Gastroesophageal sphincter (tissue), 4 donors: ENCODE data around the gene AAR2. TPM values are rescaled to one million over a fixed set of nuclear protein-coding genes. Genes with fewer than 3 reads are reported as not detected.

Experiments
- ATAC-seq: fragments of 150-250 bp; one replicate; pipeline ENCODE4 v1.9.1; 2016; ENCODE audit warnings: mild to moderate bottlenecking, moderate library complexity
- H3K27ac ChIP-seq, 4 donors: fragments of 200-600 bp; sonication (generic) in 3 of 4; 1 replicate in 3 of 4; 2 replicates in 1 of 4; pipeline ENCODE4 v1.5.1; 2016 to 2019
- H3K27me3 ChIP-seq: fragments of 200-600 bp; sonication (generic); one replicate; pipeline ENCODE4 v1.5.1; 2019
- H3K36me3 ChIP-seq, 2 donors: fragments of 200-600 bp; sonication (generic); one replicate each; pipeline ENCODE4 v1.5.1; 2019; ENCODE audit warnings: control low read depth in 1 of 2
- H3K4me1 ChIP-seq, 3 donors: fragments of 200-600 bp; sonication (generic); 1 replicate in 2 of 3; 2 replicates in 1 of 3; pipeline ENCODE4 v1.5.1; 2016 to 2019; ENCODE audit warnings: control low read depth in 2 of 3
- H3K4me3 ChIP-seq, 2 donors: fragments of 200-600 bp; sonication (generic); one replicate each; pipeline ENCODE4 v1.5.1; 2019; ENCODE audit warnings: mild to moderate bottlenecking in 1 of 2, moderate library complexity in 1 of 2
- H3K9me3 ChIP-seq, 3 donors: fragments of 200-600 bp; sonication (generic); one replicate each; pipeline ENCODE4 v1.5.1; 2017 to 2019; ENCODE audit warnings: control low read depth in 2 of 3
- CTCF ChIP-seq, 4 experiments: fragments of 200-600 bp in 2 of 4; fragments of 450-650 bp in 2 of 4; sonication (generic) in 1 of 4; IDR thresholded peaks; one replicate each; pipeline ENCODE4 v1.5.1; 2017 to 2019; ENCODE audit warnings: antibody characterized with exemption in 4 of 4, mild to moderate bottlenecking in 2 of 4, moderate library complexity in 2 of 4
- EP300 ChIP-seq: sonication (generic); formaldehyde crosslinking; IDR thresholded peaks from one replicate; pipeline ENCODE4 v1.6.1; 2017; ENCODE audit warnings: antibody characterized with exemption, mild to moderate bottlenecking
- POLR2A ChIP-seq, 2 donors: fragments of 450-650 bp; IDR thresholded peaks; one replicate each; pipeline ENCODE4 v1.6.1; 2017; ENCODE audit warnings: antibody characterized with exemption in 2 of 2, mild to moderate bottlenecking in 2 of 2, moderate library complexity in 1 of 2
- POLR2AphosphoS5 ChIP-seq: sonication (generic); formaldehyde crosslinking; IDR thresholded peaks from one replicate; pipeline ENCODE4 v1.6.1; 2017; ENCODE audit warnings: antibody characterized with exemption
- WGBS, 2 donors: methylation state at CpG; one replicate each; pipeline ENCODE4 v1.1.5; 2018; ENCODE audit warnings: low coverage in 1 of 2; 5-methylcytosine and 5-hydroxymethylcytosine counted together
- total RNA-seq, 4 donors: library from RNA; depleted of rRNA; stranded (reverse); fragments of >200 nt; gene quantifications; one replicate each; pipeline ENCODE4 v1.1.0, GENCODE V29; 2016

AAR2 gene
- total RNA-seq, 4 donors from 2014 or later: 37.4 to 48.5 (median 38.9) TPM

GRCh38 chr20:36251426-36251825, 15.1 kb downstream of the AAR2 start:
- ATAC-seq: no peak
- Histone ChIP-seq H3K27ac (no peak overlapping the region), H3K4me1 (peaks cover 0 to 8% (median 0%) of the 10 kb centered on the region in 3 donors), H3K27me3 (no peaks in the 10 kb centered on the region), H3K9me3 (no peaks in the 10 kb centered on the region), H3K4me3 (no peak overlapping the region), H3K36me3 (peaks cover 0 to 96% of the 10 kb centered on the region in 2 donors)
- TF ChIP-seq POLR2A (IDR thresholded peaks at IDR 0.05) (no peak), EP300 (no peak), CTCF (IDR thresholded peaks at IDR 0.05) (no peak), POLR2AphosphoS5 (no peak)
- WGBS, 2 donors: 83 to 87% methylated on average over 5 of the region's 5 CpGs

- Histone ChIP-seq H3K27ac (no peak overlapping the region), H3K9me3 (no peaks in the 10 kb centered on the region), H3K4me1 (peaks cover 0 to 8% (median 0%) of the 10 kb centered on the region in 3 donors), H3K27me3 (no peaks in the 10 kb centered on the region), H3K36me3 (peaks cover 0 to 96% of the 10 kb centered on the region in 2 donors), H3K4me3 (no peak overlapping the region)
- TF ChIP-seq POLR2A (IDR thresholded peaks at IDR 0.05) (no peak), POLR2AphosphoS5 (no peak), CTCF (IDR thresholded peaks at IDR 0.05) (no peak), EP300 (no peak)
- ATAC-seq: no peak
- WGBS, 2 donors: 92 to 96% methylated on average over 3 of the region's 3 CpGs
Measured at GRCh38 chr20:36252511-36252910, 16.2 kb downstream of the AAR2 start.

- Histone ChIP-seq H3K27ac (no peak overlapping the region), H3K4me1 (peaks cover 0 to 8% (median 0%) of the 10 kb centered on the region in 3 donors), H3K36me3 (peaks cover 0 to 91% of the 10 kb centered on the region in 2 donors), H3K9me3 (no peaks in the 10 kb centered on the region), H3K27me3 (no peaks in the 10 kb centered on the region), H3K4me3 (no peak overlapping the region)
- 81 to 100% methylated on average over 2 to 5 of the region's 9 CpGs for WGBS, 2 donors
- no peak for TF ChIP-seq POLR2AphosphoS5
- no peak for TF ChIP-seq EP300
- no peak for TF ChIP-seq CTCF (IDR thresholded peaks at IDR 0.05)
- no peak for TF ChIP-seq POLR2A (IDR thresholded peaks at IDR 0.05)
- no peak for ATAC-seq
Measured at GRCh38 chr20:36253036-36253435, 16.8 kb downstream of the AAR2 start.

- no peak for TF ChIP-seq EP300
- TF ChIP-seq CTCF (IDR thresholded peaks at IDR 0.05): no peak
- TF ChIP-seq POLR2AphosphoS5: no peak
- TF ChIP-seq POLR2A (IDR thresholded peaks at IDR 0.05): no peak
- 65 to 89% methylated on average over 1 to 2 of the region's 2 CpGs for WGBS, 2 donors
- peaks cover 0 to 81% of the 10 kb centered on the region in 2 donors for H3K36me3 ChIP-seq
- no peak for ATAC-seq
- H3K9me3 ChIP-seq: no peaks in the 10 kb centered on the region
- H3K27me3 ChIP-seq: no peaks in the 10 kb centered on the region
- peaks cover 0 to 8% (median 0%) of the 10 kb centered on the region in 3 donors for H3K4me1 ChIP-seq
- no peak overlapping the region for H3K27ac ChIP-seq
- H3K4me3 ChIP-seq: no peak overlapping the region
Measured at GRCh38 chr20:36254076-36254475, 17.8 kb downstream of the AAR2 start.

GRCh38 chr20:36255445-36255844, 19.2 kb downstream of the AAR2 start:
- Histone ChIP-seq H3K9me3 (no peaks in the 10 kb centered on the region), H3K27me3 (no peaks in the 10 kb centered on the region), H3K4me3 (no peak overlapping the region), H3K27ac (no peak overlapping the region), H3K4me1 (peaks cover 0 to 8% (median 0%) of the 10 kb centered on the region in 3 donors), H3K36me3 (peaks cover 0 to 69% of the 10 kb centered on the region in 2 donors)
- TF ChIP-seq EP300 (no peak), POLR2A (IDR thresholded peaks at IDR 0.05) (no peak), POLR2AphosphoS5 (no peak), CTCF (IDR thresholded peaks at IDR 0.05) (no peak)
- ATAC-seq: no peak
- 80 to 94% methylated on average over 1 to 8 of the region's 12 CpGs for WGBS, 2 donors
